GM12874 (cell line): ENCODE measurements around the gene ZSWIM2.
A peak's percentile ranks its signal among the peaks of the same experiment; 100 is the strongest.

Experiments
- TF ChIP-seq, protein P1 (sequence below): IDR thresholded peaks from 2 replicates; pipeline ENCODE4 v1.5.1; 2011; ENCODE audit warnings: low read depth, mild to moderate bottlenecking, control low read depth, low read length, moderate library complexity; ENCODE audit not compliant: insufficient read depth

Gene ZSWIM2

DNA sequence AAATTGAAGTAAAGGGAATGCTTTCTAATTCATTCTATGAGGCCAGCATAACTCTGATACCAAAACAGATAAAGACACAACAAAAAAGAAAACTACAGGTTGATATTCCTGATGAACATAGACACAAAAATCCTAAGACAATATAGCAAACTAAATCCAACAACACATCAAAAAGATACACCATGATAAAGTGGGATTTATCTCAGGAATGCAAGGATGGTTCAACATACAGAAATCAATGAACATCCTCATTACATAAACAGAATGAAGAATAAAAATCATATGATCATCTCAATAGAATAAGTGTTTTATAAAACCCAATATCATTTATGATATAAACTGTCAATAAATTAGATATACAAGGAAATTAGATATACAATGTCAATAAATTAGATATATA lies 65.7 kb downstream of the ZSWIM2 start:
- TF ChIP-seq, protein P1, sequence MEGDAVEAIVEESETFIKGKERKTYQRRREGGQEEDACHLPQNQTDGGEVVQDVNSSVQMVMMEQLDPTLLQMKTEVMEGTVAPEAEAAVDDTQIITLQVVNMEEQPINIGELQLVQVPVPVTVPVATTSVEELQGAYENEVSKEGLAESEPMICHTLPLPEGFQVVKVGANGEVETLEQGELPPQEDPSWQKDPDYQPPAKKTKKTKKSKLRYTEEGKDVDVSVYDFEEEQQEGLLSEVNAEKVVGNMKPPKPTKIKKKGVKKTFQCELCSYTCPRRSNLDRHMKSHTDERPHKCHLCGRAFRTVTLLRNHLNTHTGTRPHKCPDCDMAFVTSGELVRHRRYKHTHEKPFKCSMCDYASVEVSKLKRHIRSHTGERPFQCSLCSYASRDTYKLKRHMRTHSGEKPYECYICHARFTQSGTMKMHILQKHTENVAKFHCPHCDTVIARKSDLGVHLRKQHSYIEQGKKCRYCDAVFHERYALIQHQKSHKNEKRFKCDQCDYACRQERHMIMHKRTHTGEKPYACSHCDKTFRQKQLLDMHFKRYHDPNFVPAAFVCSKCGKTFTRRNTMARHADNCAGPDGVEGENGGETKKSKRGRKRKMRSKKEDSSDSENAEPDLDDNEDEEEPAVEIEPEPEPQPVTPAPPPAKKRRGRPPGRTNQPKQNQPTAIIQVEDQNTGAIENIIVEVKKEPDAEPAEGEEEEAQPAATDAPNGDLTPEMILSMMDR: no peak

DNA sequence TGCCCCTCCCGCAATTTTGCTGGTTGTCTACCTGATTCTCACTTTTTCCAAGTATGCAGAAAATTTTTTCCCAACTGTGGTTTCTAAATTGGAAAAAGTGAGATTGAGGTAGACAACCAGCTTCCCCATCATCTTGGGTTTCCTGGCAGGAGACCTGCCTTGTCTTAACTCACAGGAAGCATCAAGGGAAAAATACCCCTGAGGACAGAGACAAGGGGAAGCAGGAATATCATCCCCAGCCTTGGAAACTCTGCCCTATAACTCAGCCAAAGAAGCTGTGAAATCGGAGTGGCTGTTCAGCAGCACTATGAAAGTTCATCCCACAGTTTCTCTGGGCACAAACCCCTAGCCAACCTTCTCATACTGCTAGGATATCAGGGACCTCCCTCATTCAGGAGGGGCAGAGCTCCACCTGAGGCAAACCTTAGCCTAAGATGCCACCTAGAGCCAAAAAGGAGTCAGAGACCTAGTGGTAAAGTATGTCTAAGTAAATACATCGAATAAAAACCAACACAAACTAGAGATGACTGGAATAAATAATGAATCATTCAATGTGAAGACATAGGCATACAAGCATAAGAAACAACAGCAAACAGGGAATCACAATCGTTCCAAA lies 68.2 kb downstream of the ZSWIM2 start:
- TF ChIP-seq, protein P1: peak; percentile 15; the same call in 1 of the 2 replicates
